GM18867 (cell line): ENCODE data around the gene PRF1.
"Not testable (repeated sequence)": the region's sequence is repeated elsewhere in the genome, so short reads cannot be mapped to it uniquely, and the experiment has no call there.

Source experiments
- ATAC-seq: cut with Tn5 transposase; IDR thresholded peaks from one replicate; pipeline ENCODE4 v1.9.1; 2021; ENCODE audit warnings: mild to moderate bottlenecking, moderate library complexity; ENCODE audit not compliant: unreplicated experiment

PRF1 gene

DNA sequence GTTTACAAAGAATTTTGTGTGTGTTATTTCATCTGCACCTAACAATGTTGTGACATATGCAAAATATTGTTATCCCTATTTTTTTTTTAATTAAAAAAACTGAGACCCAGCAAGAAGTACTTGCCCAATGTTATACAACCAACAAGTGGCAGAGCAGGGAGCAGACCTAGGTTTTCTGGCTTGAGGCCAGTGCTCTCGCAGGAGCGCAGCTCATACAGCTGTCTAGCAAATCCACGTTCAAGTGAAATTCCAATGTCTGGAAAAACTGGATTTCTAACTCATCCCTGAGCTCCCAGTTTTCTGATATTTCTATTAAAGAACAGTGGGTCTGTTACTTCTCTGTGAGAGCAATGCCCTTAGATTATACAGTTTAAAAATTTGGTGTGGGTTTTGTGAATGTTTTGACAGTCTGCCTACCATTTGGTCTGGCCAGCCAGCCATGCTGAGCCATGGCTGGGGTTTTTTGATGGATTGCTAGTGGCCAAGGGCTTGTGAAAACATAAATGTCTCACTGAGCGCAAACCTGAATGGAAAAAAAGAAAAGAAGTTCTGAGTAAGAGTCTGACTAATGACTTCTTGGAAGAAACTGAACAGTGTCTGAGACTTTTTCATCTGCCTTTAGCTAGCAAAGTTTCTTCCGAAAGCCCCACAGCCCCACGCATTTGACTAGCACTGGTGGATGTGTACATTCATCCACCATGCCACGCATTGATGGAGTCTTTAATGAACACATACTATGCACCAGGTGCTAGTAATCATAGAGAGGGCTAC lies 15.4 kb upstream of the PRF1 start:
- ATAC-seq, result no peak

DNA sequence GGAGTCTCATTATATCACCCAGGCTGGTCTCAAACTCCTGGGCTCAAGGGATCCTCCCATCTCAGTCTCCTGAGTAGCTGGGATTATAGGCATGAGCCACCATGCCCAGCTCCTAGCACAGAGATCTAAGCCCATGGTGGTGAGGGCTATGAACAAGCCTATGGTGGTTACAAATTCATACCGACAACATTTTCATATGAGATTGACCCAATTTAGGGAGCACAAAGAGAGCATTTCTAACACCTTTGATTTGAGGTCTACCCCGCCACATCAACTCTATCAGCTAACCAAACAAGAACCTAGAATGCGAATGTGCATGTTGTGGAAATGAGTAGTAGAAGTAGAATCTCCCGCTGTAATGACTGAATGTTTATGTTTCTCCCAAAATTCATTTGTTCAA lies 14.2 kb upstream of the PRF1 start:
- no peak for ATAC-seq

DNA sequence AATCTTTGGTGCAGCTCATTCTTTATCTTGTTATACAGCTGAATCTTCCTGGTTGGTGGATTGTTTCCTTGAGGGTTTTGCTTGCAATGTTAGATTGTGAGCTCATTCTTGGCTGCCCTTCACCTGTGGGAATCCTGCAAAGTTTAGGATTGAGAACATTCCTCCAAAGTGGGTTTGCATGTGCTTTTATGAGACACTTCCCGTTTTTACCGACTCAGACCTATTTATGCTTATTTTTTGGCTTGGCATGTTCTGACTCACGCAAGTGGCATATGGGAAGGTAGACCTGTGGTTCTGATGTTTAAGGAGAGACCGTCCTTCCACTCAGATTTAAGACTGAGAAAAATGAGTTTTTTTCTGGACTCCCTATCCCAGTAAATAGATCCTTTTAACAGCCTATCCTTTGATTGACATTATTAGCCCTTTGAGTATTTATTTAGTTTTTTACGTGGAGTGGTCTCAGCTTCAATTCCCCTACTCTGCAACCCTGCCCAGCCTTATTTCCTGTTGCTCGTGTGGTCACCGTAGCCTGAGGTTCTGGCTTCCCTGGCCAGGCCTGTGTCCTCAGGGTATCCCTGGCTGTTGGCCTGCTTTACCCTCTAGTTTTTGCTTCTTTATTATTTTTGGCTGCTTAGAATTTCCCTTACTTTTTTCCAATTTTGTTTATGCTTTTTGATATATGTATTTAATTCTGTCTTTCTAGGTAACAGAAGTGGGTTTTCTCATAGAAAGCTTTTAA lies 13.4 kb upstream of the PRF1 start:
- no peak for ATAC-seq

DNA sequence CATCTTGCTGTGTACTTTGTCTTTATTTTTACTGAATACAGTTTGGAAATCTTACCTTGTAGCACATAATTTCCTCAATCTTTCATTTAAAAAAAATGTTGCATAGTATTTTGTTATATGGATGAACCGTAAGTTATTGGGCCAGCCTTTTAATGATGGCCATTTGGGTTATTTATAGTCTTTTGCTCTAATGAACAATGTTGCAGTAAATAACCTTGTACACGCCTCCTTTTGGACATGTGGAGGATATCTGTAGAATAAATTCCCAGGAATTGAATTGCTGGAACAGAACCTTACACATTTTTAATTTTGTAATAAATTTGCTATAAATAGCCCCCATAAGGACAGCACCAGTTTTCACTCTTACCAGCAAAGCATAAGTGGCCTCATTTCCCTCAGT lies 12.7 kb upstream of the PRF1 start:
- no peak for ATAC-seq

DNA sequence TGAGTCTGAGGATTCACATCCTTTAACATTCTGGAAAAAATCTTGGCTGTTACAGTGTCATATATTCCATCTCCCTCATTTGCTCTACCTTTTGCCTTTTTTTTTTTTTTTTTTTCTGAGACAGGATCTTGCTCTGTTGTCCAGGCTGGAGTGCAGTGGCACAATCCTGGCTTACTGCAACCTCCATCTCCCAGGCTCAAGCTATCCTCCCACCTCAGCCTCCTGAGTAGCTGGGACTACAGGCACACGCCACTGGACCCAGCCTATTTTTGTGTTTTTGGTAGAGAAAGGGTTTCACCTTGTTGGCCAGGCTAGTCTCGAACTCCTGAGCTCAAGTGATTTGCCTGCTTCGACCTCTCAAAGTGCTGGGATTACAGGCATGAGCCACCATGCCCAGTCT lies 11.8 kb upstream of the PRF1 start:
- not testable (repeated sequence) for ATAC-seq

DNA sequence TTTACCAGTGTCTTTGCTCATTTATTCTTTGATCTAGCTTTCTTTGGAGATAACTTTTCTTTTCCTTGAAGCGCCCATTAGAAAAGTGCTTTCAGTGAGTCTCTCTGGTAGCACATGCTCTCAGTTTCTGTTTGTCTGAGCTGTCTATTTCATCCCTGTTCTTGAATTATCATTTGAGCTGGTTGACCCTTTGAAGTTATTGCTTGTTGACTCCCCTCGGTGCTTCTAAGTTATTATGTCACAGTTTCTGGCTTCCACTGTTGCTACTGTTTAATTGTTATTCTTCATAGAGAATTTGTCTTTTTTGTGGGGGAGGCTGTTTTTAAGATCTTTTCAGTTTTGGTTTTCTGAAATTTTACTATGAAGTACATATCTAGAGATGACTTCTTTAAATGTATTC lies 11.4 kb upstream of the PRF1 start:
- ATAC-seq, result no peak

DNA sequence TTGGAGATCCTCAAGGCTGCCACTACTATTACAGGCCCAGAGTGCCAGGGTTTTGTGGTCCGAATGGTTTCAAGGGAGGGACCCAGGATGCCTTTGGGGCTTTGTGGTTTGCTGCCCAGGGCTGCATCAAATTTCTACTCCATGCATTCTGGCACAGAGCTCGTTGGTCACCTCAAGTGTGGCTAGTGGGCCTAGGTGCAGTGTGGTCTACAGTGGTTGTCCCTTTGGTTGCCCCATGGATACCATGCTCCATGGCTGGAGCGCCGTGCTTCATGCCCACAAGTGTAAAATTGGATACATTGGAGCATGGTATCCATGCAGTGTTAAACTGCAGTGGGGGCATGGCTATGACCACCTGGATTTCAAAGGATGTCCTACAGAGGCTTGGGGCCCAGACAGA lies 5.4 kb upstream of the PRF1 start:
- no peak for ATAC-seq

DNA sequence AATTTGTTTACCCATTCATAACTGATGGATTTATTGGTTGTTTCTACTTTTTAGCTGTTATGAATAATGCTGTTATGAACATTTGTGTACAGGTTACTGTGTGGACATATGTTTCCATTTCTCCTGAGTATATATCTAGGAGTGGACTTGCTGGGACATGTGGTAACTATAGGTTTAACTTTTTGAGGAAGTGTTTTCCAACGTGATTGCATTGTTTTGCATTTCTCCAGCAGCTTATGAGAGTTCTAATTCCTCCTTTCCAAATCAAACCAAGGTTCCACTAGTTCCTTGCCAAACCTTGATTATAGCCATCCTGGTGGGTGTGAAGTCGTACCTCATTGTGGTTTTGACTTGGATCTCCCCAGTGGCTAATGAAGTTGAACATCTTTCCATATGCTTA lies 2.6 kb upstream of the PRF1 start:
- ATAC-seq, result no peak

DNA sequence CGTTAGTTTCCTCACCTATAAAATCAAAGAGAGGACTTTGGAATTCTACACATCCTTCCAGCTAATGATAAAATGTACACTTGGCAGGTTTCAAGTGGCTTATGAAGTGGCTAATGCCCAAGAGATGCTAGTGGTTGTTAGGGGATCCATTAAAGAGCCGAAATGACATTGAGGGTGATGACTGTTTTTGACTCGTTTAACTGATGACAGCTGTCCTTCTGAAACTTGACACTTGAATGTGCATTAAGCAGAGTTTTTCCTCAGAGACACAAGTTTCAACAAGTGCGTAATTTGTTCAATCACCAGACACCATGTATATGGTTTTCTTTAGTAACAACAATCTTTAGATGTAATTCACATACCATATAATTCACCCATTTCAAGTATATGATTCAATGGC lies 1.6 kb upstream of the PRF1 start:
- no peak for ATAC-seq

DNA sequence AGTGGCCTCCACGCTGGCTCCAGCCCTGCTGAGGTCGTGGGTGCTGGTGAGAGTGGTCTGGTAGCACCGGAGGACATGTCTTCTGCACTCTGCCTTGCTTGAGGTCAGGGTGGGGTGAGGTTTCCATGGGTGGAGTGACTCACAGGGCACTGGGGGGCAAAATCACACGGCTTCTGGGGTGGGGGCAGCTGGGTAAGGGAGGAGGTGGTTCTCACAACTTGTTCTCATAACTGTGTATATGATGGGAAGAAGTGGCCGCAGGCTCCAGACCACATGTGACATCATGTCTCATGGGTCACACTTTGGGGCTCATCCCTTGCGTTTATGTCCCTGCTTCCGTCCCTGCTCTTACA lies 884 bp upstream of the PRF1 start:
- ATAC-seq, result no peak

DNA sequence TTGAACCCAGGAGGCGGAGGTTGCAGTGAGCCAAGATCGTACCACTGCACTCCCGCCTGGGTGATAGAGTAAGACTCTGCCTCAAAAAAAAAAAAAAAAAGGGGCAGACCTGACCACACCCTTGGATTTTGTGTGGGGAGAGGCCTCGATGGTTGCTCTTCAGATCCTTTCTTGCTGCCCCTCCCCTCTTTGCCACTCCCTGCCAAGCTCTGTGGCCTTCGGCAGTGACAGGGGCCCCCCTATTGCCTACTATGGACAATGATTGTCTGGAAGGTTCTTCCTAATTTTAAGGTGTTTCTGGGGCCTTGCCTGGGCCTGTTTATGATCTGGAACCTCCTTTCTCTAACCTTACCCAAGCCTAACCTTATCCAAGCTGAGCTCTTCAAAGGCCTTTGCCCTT lies 795 bp downstream of the PRF1 start:
- ATAC-seq, result no peak

DNA sequence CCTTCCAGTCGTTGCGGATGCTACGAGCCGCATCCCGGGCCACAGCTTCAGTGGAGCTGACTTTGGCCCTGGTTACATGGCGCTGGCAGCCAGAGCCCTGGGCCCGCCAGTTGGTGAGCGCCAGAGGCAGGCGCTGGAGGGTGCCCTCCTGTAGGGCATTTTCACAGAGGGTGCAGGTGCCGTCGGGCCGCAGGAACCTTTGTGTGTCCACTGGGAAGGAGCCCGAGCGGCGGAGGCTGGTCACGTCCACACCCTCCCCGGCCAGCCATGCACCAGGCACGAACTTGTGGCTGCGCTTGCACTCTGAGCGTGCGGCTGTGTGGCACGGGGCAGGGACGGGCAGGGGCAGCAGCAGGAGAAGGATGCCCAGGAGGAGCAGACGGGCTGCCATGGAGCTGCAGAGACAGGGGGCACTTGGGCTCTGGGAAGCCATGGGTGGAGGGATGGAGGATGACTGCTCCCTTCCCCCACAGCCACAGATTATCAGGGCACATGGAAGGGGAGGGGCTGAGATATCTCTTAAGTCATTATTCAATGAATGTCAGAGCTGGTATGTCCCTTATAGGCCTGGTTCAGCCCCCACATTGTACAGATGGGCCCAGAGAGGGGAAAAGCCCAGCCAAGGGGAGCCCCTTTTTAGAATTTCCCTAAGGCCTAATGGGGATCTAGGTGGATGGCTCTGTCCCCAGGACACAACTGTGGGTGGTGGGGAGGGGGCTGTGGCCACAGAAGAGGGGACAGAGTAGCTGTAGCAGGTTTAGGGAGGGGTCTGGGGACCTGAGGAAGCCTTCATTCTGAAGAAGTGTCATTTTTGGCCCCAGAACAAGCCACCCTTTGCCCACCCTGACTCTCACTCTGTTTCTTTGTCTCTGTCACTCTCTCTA lies 1.8 kb downstream of the PRF1 start:
- no peak for ATAC-seq

DNA sequence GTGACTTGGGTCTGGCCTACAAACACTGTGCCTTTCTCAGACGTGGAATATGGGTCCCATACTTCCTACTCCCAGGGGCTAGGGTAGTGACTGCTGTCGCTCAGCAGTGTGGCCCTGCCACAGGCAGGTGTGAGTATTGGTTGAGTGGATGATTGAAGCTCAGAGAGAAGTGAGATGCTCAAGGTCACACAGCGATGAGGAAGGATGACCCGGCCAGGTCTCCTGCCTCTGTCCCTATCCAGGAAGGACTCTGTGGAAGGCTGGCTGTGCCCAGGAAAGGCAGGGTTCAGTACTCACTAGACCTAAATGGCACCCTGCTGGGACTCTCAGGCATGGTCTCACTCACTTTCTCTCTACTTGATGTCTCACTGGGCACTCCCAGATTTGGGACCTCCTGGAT lies 2.8 kb downstream of the PRF1 start:
- ATAC-seq, result no peak

DNA sequence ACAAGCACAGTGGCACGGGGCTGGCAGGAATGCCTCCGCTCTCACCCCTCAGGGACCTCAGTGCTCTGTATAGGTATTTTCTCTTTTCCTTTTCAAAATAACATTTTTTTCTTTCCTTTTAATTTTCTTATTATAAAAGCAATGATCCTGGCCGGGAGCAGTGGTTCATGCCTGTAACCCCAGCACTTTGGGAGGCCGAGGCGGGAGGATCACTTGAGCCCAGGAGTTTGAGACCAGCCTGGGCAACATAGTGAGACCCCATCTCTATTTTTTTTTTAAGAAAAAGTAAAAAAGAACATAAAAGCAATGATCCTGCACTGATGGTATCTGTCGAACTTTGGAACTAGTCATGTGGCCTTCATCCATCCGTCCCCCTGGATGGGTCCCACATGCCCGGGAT lies 3.2 kb downstream of the PRF1 start:
- no peak for ATAC-seq

DNA sequence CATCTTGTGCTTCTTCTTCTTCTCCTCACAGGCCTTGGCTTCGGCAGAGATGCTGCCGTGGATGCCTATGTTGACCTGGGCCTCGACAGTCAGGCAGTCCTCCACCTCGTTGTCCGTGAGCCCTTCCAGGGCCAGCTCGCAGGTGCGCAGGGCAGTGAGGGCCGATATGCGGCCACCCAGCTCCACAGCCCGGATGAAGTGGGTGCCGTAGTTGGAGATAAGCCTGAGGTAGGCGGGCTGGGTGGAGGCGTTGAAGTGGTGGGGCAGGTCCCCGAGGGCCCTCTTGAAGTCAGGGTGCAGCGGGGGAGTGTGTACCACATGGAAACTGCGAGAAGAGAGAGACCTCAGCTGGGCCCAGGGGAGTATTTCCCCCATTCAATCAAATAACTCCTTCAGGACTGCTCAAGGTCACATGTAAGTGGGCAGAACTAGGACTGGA lies 3.7 kb downstream of the PRF1 start:
- ATAC-seq, result no peak

DNA sequence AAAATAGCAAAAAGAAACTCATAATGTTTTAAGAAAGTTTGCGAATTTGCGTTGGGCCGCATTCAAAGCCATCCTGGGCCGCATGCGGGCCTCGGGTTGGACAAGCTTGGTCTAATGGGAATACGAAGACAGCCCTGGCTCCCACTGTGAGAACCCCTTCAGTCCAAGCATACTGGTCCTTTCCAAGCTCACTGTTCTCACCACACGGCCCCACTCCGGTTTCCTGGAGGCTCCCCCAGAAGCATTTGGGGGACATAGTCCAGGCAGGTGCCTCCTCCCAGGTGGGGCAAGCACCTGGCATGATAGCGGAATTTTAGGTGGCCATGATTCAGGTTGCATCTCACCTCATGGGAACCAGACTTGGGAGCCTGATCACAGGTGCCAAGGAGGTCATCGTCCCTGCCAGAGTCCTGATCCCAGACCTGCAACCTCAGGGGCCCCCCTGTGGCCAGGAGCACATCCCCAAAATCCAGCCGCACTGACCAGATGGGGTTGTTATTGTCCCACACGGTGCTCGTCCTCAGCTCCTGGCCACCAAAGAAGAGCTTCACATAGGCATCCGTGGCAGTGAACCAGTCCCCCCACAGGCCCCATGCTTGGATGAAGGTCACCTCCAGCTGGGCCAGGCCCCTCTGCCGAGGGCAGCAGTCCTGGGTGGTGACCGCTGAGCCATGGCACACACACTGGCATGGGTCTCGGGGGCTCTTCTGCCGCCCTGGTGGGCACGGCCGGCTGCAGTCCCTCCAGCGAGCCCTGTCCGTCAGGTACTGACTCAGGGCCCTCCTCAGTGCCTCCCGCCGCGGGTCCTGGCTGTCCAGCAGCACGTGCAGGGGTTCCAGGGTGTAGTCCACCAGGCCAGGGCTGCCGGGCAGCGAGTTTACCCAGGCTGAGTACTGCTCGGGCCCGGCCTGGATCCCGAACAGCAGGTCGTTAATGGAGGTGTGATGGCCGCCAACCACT lies 4.4 kb downstream of the PRF1 start:
- no peak for ATAC-seq

DNA sequence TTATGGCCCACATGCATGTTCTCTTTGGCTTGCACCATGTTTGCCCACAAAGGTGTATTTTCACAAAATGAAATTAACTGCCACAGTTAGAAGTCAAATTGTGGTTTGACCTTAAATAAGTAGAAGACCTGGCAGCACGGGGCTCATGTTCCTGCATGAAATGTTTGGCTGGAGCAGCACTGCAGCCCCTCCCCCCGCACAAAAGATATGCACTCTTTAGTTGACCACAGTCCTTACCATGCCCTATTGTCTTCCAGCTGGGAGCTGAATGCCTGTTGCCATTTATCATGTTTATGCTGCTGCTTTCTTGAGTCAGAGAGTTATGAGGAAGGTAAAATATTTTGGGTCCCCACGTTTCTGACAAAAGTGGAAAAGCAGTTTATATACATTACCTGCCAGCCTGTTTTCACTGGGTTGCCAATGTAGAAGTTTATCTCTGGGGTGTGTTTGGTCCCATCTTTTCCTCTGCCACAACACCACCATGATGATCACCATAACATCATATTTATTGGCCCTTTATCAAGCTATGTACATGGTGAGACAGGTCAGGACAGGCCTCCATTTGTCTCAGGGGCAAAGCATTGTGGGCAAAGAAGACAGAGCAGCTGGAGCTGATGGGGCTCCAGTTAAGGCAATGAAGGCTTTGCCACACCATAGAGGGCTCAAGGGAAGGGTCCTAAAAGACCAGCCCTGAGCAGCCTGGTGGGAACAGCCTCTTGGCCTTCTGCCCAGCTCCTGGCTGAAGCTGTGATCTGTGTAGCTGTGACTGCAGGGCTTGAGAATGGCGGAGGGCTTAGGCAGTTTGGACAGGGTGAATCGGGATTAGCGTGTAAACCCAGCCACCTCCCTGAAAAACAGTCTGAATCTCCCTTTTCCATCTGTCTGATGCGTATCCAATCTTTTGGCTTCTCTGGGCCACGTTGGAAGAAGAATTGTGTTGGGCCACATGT lies 5.4 kb downstream of the PRF1 start:
- no peak for ATAC-seq

DNA sequence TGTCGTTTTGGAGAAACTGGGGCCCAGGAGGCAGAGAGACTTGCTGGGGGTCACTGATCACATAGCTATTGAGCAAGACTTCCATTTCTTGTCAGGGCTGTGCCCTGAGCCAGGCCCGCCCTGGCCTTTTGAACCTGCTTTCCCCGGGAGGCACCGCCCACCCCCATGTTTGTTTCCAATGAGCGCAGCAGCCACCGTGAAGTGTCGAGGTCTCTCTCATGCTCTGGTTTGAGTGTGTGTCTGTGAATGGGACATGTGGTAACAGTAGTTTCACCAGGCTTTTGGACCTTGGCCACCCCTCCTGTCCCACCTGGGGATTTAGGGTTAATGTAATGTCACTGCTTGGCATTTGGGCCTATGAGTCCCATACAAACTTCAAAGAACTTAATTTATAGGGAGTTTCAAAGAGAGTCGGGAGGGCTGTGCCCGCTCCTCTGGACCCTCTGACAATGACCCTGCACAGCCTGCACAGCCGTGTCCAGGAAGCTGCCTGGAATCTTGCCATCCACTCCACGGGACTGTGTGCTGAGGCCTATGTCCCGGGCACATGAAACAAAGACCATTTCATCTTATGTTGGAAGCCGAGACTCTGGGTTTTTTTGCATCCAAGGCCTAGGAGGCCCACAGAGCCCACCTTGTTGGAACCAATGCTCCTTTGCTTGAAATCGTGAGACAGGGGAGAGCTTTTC lies 6.3 kb downstream of the PRF1 start:
- no peak for ATAC-seq

DNA sequence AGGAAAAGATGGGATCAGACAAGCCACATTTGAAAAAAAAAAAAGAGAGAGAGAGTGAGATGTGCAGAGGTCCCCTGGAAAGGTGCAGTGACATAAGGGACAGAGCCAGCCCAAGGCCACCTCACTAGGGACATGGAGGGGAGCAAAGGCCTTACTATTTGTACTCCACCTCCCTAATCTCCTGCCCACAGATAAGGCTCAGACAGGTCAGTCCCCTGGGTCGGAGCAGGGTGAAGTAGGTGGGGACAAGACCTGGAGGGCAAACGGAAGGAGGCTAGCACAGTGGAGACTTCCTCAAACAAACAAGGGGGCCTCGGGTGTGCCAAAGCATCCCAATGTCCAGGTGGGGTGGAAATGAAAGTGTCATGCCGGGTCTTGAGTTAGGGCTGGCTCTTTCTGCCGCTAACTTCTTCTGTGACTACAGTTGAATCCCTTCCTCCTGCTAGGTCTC lies 7.0 kb downstream of the PRF1 start:
- no peak for ATAC-seq
